ENCODE results near the gene CDC37.

DNA sequence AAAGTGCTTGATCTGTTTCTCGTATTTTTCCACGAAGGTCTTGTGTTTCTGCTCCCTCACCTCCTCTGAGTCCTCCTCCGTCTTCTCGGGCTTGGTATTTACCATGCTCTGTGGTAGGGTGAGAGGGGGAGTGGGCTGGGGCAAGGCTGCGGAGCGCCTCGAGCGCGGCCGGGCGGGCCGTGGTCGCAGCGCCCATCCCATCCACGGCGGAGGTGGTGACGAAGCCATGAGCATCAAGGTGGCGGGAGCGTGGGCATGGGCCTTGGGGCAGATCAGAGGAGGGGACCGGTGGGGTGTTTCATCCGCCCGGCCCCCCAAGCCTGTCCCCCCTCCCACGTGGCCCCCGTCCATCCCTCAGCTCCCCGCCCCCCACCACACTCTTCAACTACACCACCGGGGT, 7.9 kb downstream of the CDC37 start:
- TF ChIP-seq, protein P1, sequence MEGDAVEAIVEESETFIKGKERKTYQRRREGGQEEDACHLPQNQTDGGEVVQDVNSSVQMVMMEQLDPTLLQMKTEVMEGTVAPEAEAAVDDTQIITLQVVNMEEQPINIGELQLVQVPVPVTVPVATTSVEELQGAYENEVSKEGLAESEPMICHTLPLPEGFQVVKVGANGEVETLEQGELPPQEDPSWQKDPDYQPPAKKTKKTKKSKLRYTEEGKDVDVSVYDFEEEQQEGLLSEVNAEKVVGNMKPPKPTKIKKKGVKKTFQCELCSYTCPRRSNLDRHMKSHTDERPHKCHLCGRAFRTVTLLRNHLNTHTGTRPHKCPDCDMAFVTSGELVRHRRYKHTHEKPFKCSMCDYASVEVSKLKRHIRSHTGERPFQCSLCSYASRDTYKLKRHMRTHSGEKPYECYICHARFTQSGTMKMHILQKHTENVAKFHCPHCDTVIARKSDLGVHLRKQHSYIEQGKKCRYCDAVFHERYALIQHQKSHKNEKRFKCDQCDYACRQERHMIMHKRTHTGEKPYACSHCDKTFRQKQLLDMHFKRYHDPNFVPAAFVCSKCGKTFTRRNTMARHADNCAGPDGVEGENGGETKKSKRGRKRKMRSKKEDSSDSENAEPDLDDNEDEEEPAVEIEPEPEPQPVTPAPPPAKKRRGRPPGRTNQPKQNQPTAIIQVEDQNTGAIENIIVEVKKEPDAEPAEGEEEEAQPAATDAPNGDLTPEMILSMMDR (optimal IDR thresholded peaks at IDR 0.05 in 1 of 3, IDR thresholded peaks at IDR 0.05 in 1 of 3, conservative IDR thresholded peaks at IDR 0.05 in 1 of 3; ENCODE audit: extremely low read depth in 1 of 3, insufficient read depth in 2 of 3, low read length in 3 of 3), result no peak
- TF ChIP-seq EZH2 (IDR thresholded peaks at IDR 0.05; ENCODE audit: low read length), result no peak
